Measurements from ENCODE around the gene CEBPZ. TPM values are rescaled to one million over a fixed set of nuclear protein-coding genes. Genes with fewer than 3 reads are reported as not detected.
A peak's percentile ranks its signal among the peaks of the same experiment; 100 is the strongest.

CEBPZ gene
- total and polyA plus RNA-seq, 10 of the 15 experiments (the other 5 are each of a cell fraction or from before 2014, with no cell fraction given), result 29.4 to 89.2 (median 49.5) TPM

GRCh38 chr2:37231241-37232130, at the start of gene CEBPZ, which contains the start of gene NDUFAF7 (continued):
- TF ChIP-seq, protein P1, sequence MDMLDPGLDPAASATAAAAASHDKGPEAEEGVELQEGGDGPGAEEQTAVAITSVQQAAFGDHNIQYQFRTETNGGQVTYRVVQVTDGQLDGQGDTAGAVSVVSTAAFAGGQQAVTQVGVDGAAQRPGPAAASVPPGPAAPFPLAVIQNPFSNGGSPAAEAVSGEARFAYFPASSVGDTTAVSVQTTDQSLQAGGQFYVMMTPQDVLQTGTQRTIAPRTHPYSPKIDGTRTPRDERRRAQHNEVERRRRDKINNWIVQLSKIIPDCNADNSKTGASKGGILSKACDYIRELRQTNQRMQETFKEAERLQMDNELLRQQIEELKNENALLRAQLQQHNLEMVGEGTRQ (IDR thresholded peaks at IDR 0.05; ENCODE audit: borderline replicate concordance, low read depth, low read length), result no peak
- TF ChIP-seq CREB1 (IDR thresholded peaks at IDR 0.05; ENCODE audit: low read depth) (peak; percentile 94), ZBTB33 (IDR thresholded peaks at IDR 0.05) (no peak), SUPT20H (IDR thresholded peaks at IDR 0.05; ENCODE audit: borderline replicate concordance, control insufficient read depth, low read depth, low read length) (no peak), ZSCAN29 (IDR thresholded peaks at IDR 0.05) (0 out of 2 replicates have a peak, but pooled peaks have one; percentile 58), ASH2L (IDR thresholded peaks at IDR 0.05; ENCODE audit: borderline replicate concordance, low read depth) (0 out of 2 replicates have a peak, but pooled peaks have one; percentile 71), SREBF2 (IDR thresholded peaks at IDR 0.05; ENCODE audit: low read length) (no peak), TAF1 (IDR thresholded peaks at IDR 0.05; ENCODE audit: borderline replicate concordance, low read depth, low read length) (peak; percentile 90), SIX5 (IDR thresholded peaks at IDR 0.05; ENCODE audit: low read depth, low read length, severe bottlenecking) (peak; percentile 8), RAD51 (IDR thresholded peaks at IDR 0.05) (no peak), GABPA (IDR thresholded peaks at IDR 0.05; ENCODE audit: low read depth) (peak; percentile 94), CBX5 (IDR thresholded peaks at IDR 0.05; ENCODE audit: low read depth) (peak; percentile 31; the same call in 1 of the 2 replicates), E2F8 (IDR thresholded peaks at IDR 0.05; ENCODE audit: low read depth, partially characterized antibody) (no peak), CHD4 (IDR thresholded peaks at IDR 0.05) (no peak), TCF7 (IDR thresholded peaks at IDR 0.05; ENCODE audit: borderline replicate concordance) (no peak)
- TF ChIP-seq, protein P2, sequence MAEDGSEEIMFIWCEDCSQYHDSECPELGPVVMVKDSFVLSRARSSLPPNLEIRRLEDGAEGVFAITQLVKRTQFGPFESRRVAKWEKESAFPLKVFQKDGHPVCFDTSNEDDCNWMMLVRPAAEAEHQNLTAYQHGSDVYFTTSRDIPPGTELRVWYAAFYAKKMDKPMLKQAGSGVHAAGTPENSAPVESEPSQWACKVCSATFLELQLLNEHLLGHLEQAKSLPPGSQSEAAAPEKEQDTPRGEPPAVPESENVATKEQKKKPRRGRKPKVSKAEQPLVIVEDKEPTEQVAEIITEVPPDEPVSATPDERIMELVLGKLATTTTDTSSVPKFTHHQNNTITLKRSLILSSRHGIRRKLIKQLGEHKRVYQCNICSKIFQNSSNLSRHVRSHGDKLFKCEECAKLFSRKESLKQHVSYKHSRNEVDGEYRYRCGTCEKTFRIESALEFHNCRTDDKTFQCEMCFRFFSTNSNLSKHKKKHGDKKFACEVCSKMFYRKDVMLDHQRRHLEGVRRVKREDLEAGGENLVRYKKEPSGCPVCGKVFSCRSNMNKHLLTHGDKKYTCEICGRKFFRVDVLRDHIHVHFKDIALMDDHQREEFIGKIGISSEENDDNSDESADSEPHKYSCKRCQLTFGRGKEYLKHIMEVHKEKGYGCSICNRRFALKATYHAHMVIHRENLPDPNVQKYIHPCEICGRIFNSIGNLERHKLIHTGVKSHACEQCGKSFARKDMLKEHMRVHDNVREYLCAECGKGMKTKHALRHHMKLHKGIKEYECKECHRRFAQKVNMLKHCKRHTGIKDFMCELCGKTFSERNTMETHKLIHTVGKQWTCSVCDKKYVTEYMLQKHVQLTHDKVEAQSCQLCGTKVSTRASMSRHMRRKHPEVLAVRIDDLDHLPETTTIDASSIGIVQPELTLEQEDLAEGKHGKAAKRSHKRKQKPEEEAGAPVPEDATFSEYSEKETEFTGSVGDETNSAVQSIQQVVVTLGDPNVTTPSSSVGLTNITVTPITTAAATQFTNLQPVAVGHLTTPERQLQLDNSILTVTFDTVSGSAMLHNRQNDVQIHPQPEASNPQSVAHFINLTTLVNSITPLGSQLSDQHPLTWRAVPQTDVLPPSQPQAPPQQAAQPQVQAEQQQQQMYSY (CRISPR knock-in tag; IDR thresholded peaks at IDR 0.05), result no peak
- TF ChIP-seq, protein P3, sequence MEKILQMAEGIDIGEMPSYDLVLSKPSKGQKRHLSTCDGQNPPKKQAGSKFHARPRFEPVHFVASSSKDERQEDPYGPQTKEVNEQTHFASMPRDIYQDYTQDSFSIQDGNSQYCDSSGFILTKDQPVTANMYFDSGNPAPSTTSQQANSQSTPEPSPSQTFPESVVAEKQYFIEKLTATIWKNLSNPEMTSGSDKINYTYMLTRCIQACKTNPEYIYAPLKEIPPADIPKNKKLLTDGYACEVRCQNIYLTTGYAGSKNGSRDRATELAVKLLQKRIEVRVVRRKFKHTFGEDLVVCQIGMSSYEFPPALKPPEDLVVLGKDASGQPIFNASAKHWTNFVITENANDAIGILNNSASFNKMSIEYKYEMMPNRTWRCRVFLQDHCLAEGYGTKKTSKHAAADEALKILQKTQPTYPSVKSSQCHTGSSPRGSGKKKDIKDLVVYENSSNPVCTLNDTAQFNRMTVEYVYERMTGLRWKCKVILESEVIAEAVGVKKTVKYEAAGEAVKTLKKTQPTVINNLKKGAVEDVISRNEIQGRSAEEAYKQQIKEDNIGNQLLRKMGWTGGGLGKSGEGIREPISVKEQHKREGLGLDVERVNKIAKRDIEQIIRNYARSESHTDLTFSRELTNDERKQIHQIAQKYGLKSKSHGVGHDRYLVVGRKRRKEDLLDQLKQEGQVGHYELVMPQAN (conservative IDR thresholded peaks at IDR 0.05), result peak; percentile 71
